ENCODE data around the gene SMAD3.

SMAD3 gene

DNA sequence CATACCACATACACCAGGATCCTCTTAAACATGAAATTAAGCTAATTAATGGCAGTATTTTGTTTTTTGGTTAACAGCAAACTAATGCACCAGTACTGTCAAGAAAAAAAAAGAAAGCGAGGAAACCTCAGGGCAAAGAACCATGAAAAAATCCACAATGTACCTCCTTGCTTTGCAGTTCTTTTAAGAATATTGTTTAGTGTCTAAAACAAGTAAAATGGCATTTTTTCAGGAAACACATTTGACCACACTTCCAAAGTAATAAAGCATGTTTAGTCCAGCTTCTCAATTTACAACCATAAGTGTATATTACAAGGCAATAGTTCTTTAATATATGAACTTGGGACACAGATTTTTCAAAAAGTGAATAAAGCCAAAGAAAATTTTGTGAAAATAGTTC is 162.4 kb downstream of the SMAD3 start:
- no peak for DNase-seq

DNA sequence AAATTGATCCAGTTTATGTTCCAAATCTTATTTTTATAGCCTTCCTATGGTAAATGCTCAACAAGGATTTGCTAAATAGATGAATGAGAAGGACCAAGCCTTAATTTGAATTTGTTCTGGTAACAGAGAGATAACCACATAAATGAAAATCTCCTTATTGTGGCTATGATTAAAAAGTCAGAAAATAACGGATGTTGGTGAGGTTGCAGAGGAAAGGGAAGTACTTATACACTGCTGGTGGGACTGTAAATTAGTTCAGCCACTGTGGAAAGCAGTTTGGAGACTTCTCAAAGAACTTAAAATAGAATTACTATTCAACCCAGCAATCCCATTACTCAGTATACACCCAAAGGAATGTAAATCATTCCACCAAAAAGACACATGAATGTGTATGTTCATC is 162.9 kb downstream of the SMAD3 start:
- DNase-seq, result no peak

DNA sequence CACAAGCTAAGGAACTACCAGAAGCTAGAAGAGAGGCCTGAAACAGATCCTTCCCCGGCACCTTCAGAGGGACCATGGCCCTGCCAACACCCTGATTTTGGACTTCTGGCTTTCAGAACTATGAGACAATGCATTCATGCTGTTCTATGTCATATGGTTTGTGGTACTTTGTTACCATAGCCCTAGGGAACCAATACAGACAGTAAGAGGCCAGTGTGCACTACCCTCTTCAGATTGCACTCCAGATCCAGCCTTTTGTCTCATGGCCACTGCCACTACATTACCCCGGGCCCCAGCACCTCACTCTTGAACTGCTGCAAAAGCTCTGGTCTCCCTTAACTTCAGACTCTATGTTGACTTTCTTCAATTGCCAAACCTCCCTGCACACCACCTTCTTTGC is 165.1 kb downstream of the SMAD3 start:
- DNase-seq, result no peak

DNA sequence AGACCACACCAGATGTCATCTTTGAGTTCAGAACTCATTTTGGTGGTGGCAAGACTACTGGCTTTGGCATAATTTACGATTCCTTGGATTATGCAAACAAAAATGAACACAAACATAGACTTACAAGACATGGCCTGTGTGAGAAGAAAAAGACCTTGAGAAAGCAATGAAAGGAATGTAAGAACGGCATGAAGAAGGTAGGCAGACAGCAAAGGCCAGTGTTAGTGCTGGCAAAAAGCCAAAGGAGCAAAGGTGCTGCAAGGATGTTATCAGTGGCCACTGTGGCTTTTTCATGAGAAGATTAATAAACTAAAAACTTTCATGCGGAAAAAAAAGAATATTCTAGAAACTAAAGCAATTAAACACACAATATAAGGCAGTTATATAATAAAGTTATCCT is 167.2 kb downstream of the SMAD3 start:
- no peak for DNase-seq

DNA sequence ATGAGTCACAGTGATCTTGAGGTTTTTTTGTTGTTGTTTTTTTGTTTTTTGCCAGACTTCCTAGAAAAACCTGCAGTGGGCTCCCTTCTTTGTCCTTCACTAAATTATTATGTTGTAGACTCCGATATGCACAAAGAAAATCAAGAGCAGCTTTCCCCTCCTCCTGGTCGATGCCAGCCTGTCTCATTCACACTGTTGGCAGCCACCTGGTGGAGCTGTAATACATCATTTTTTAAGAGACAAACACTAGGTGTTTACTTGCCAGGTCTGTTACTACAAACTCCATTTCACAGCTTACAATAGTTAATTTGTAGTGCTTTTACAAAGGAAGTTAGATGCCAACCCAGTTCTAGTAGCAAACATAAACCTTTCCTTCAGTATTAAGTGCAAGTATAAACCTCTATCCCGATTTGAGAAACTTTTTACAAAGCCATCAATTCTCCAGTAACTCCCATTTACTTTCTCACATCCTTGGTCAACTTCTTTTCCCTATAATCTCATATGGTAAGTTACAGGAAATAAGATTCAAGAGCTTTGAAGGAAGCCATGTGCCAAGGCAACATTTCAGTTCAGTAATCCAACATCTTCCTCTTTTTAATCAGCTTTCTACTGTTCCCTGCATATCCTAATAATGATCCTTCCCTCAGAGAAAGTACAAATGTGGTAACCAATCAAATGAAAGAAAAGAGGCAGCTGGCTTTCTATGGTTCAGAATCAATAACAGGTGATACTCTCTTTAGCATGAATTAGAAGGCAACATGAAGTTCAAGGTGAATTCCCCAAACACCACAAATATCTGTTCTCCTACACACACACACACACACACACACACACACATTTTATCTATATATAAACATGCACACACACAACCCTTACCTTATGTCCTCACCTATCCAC is 175.1 kb downstream of the SMAD3 start:
- DNase-seq, result peak in 6 of 51 donors; percentile 1 to 14 (median 5)

DNA sequence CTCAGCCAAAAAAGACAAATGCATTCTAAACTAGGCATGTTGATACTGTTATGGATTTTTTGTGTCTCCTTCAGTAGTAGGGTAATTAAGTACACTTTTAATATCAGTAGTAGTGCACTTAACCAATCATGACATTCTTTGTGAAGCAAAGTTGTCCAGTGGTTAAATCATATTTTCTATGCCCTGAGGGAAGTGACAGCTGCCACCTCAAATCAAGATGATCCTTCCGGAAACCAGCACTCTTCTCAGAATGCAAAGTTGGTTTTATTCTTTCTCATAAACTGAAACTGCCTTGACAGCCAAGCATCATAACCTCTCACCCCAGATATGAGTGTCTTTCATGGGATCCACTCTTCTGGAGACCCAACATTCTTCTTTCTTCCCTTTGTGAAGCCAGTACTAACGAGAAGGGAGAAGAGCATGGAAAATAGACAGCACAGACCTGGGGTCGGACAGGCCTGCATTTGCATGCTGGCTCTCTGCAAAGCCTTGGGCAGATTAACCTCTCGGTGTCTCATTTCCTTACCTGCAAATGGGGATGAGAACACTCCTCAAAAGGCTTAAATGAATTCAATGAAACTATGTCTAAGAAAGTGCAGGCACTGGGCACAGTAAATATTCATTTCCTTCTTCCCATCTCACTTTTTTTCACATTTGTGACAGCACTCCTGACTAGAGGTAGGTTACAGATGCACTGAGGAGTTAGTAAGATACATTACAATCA is 175.9 kb downstream of the SMAD3 start:
- no peak for DNase-seq

DNA sequence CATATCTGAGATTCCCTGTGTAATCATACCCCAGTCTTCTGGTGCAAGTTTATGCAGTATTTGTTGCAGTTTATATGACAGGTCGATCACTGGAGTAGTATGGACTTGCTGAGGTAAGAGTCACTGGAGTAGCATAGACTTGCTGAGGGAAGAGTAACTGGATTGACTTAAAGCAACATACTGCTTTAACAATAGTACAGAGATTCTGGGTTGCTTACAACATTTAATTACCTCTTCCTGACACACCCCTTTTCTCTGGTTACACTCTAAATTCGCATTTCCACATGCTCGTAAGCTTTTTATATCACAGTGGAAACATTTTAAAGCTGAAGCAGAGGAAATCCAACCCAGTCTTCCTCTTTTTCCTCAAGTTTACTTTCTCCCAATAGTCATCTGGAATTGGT is 177.3 kb downstream of the SMAD3 start:
- DNase-seq, result no peak

All from hypothalamus (tissue), 51 donors.